ENCODE measurements around the gene CFAP43. TPM values are rescaled to one million over a fixed set of nuclear protein-coding genes. Genes with fewer than 3 reads are reported as not detected.
A peak's percentile ranks its signal among the peaks of the same experiment; 100 is the strongest.
"Not testable (repeated sequence)": the region's sequence is repeated elsewhere in the genome, so short reads cannot be mapped to it uniquely, and the experiment has no call there.

Gene CFAP43
- total and polyA plus RNA-seq, 2 experiments from 2014 or later = 0.24 to 0.44 TPM

GRCh38 chr10:104248931-104249330, 16.8 kb upstream of the CFAP43 start:
- not testable (repeated sequence) for H3K4me2 ChIP-seq; H3K79me2 ChIP-seq (replicated peaks; ENCODE audit: insufficient read depth); H4K20me1 ChIP-seq (replicated peaks; ENCODE audit: insufficient read depth); H3K9me2 ChIP-seq (ENCODE audit: insufficient read depth); H3K4me3 ChIP-seq; H3K27ac ChIP-seq (ENCODE audit: low read depth); ATAC-seq; H3K36me3 ChIP-seq (ENCODE audit: insufficient read depth); H3K36me3 Mint-ChIP-seq (ENCODE audit: low read depth); H3K4me3 Mint-ChIP-seq; H3K27ac Mint-ChIP-seq; H3K27me3 ChIP-seq (ENCODE audit: insufficient read depth); H2AFZ ChIP-seq
- Histone ChIP-seq H3K4me1 (ENCODE audit: insufficient read depth) (peaks cover 37% of the 10 kb centered on the region), H3F3A (replicated peaks; ENCODE audit: low read depth) (peaks cover 10% of the 10 kb centered on the region; the same call in 1 of the 2 replicates)
- peaks cover 10% of the 10 kb centered on the region for H3K27me3 Mint-ChIP-seq (ENCODE audit: insufficient read depth, low read depth, poor library complexity)
- peaks cover 12% of the 10 kb centered on the region; the same call in 2 of the 3 replicates for H3K9me3 Mint-ChIP-seq
- DNase-seq (ENCODE audit: low spot score) = peak; percentile 19
- peaks cover 35% of the 10 kb centered on the region for H3K4me1 Mint-ChIP-seq

DNA sequence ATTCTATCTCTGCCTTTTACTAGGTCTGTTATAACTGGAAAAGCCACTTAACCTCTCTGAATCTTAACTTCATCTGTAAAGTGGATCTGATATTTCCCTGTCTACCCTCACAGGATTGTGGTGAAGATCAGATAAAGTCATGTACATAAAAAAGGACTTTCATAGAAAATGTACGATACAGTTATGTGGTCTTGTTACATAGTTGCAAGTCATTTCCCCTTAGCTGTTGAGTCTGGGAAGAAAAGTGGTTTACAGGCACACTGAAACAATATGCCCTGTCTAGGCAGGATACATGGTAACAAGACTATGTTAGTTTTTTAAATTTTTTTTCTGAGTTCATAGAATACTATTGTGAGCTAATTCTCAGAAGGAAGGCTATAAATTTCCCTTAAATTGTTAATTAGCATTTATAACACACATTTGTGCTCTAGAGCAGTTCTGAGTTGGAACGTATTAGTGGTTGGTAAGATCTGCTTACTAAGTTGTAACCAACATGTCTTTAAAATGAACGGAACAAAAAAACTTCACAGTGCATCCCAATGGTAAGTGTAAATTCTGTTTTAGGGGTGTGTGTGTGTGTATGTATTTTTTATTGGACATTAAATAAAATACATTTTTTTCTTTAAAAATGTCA, 15.5 kb upstream of the CFAP43 start:
- ATAC-seq (no peak), DNase-seq (ENCODE audit: low spot score) (no peak)
- no peak overlapping the region for H3K4me2 ChIP-seq
- peaks cover 25% of the 10 kb centered on the region for H3K4me1 ChIP-seq (ENCODE audit: insufficient read depth)
- 0 out of 2 replicates have a peak, but pooled peaks cover 4% of the 10 kb centered on the region for H3F3A ChIP-seq (replicated peaks; ENCODE audit: low read depth)
- Mint-ChIP-seq H3K36me3 (ENCODE audit: low read depth) (no peaks in the 10 kb centered on the region), H3K27ac (no peak overlapping the region), H3K27me3 (ENCODE audit: insufficient read depth, low read depth, poor library complexity) (peaks cover 5% of the 10 kb centered on the region), H3K9me3 (peaks cover 12% of the 10 kb centered on the region; the same call in 2 of the 3 replicates), H3K4me1 (peaks cover 22% of the 10 kb centered on the region), H3K4me3 (no peak overlapping the region)
- H3K9me2 ChIP-seq (ENCODE audit: insufficient read depth) = peaks cover 8% of the 10 kb centered on the region; the same call in 1 of the 2 replicates
- H3K36me3 ChIP-seq (ENCODE audit: insufficient read depth) = no peaks in the 10 kb centered on the region; the same call in 1 of the 2 replicates
- no peak overlapping the region for H3K27ac ChIP-seq (ENCODE audit: low read depth)
- no peak overlapping the region for H3K4me3 ChIP-seq
- H4K20me1 ChIP-seq (replicated peaks; ENCODE audit: insufficient read depth) = no peaks in the 10 kb centered on the region
- no peaks in the 10 kb centered on the region for H3K79me2 ChIP-seq (replicated peaks; ENCODE audit: insufficient read depth)
- H3K27me3 ChIP-seq (ENCODE audit: insufficient read depth) = no peaks in the 10 kb centered on the region
- no peak overlapping the region for H2AFZ ChIP-seq
- TF ChIP-seq, protein P1, sequence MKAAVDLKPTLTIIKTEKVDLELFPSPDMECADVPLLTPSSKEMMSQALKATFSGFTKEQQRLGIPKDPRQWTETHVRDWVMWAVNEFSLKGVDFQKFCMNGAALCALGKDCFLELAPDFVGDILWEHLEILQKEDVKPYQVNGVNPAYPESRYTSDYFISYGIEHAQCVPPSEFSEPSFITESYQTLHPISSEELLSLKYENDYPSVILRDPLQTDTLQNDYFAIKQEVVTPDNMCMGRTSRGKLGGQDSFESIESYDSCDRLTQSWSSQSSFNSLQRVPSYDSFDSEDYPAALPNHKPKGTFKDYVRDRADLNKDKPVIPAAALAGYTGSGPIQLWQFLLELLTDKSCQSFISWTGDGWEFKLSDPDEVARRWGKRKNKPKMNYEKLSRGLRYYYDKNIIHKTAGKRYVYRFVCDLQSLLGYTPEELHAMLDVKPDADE (IDR thresholded peaks at IDR 0.05) = no peak
- TF ChIP-seq ZNF331 (CRISPR knock-in tag; IDR thresholded peaks at IDR 0.05; ENCODE audit: low read depth) = no peak
- no peak for TF ChIP-seq JUNB (IDR thresholded peaks at IDR 0.05; ENCODE audit: unreplicated experiment)
- TF ChIP-seq CREB1 (CRISPR knock-in tag; IDR thresholded peaks at IDR 0.05; ENCODE audit: low read depth) = no peak
- TF ChIP-seq CTCF (conservative IDR thresholded peaks at IDR 0.05; ENCODE audit: low read depth in 2 of 2) = no peak
- TF ChIP-seq, protein P2, sequence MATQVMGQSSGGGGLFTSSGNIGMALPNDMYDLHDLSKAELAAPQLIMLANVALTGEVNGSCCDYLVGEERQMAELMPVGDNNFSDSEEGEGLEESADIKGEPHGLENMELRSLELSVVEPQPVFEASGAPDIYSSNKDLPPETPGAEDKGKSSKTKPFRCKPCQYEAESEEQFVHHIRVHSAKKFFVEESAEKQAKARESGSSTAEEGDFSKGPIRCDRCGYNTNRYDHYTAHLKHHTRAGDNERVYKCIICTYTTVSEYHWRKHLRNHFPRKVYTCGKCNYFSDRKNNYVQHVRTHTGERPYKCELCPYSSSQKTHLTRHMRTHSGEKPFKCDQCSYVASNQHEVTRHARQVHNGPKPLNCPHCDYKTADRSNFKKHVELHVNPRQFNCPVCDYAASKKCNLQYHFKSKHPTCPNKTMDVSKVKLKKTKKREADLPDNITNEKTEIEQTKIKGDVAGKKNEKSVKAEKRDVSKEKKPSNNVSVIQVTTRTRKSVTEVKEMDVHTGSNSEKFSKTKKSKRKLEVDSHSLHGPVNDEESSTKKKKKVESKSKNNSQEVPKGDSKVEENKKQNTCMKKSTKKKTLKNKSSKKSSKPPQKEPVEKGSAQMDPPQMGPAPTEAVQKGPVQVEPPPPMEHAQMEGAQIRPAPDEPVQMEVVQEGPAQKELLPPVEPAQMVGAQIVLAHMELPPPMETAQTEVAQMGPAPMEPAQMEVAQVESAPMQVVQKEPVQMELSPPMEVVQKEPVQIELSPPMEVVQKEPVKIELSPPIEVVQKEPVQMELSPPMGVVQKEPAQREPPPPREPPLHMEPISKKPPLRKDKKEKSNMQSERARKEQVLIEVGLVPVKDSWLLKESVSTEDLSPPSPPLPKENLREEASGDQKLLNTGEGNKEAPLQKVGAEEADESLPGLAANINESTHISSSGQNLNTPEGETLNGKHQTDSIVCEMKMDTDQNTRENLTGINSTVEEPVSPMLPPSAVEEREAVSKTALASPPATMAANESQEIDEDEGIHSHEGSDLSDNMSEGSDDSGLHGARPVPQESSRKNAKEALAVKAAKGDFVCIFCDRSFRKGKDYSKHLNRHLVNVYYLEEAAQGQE (IDR thresholded peaks at IDR 0.05; ENCODE audit: unreplicated experiment) = no peak
- no peak for TF ChIP-seq POLR2AphosphoS5 (IDR thresholded peaks at IDR 0.05; ENCODE audit: low read depth)
- TF ChIP-seq STAT1 (IDR thresholded peaks at IDR 0.05; ENCODE audit: unreplicated experiment) = no peak

Measured in GM23338 (cell line).